Measurements from ENCODE around the gene NIPSNAP3A.

Gene NIPSNAP3A

DNA sequence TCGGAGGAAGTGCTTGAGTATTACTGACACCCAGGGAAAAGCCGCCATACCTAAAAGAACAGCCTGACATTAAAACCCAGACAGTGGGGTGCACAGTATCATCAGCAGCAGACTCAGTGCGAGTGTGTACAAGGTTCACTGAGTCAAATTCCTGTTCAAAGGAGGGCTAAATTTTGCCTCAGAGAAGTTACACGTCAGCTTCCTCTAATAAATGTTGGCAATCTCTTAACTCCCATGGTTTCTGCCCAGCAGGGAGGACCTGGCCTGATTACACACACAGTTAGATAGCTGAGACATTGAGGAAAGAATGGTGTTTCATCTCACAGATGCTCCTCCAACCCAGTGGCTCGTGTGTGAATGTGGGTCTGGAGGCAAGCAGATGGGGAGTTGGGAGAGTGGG, 54.6 kb downstream of the NIPSNAP3A start:
- in situ Hi-C loops (cut with MboI; ENCODE audit: low sequenced_read_pairs) = no loop called here

DNA sequence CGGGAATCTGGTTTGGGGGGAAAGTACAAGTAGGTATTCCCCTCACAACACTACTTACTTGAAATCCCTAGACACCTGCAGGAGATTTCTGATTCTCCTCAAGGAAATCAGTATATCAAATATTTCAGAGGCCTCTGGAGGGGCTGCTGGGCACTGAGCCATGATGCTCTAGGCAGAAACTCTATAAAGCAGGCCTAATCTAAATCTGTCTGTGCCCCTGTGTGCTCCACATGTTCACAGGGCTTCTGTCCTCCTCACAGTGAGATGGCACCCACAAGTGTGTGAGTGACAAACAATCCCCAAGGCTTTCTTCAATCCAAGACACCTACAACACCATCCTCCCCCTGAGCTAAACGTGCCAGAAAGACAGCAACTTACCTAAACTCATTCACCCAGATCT, 55.4 kb downstream of the NIPSNAP3A start:
- in situ Hi-C loops (cut with MboI; ENCODE audit: low sequenced_read_pairs) = no loop called here

DNA sequence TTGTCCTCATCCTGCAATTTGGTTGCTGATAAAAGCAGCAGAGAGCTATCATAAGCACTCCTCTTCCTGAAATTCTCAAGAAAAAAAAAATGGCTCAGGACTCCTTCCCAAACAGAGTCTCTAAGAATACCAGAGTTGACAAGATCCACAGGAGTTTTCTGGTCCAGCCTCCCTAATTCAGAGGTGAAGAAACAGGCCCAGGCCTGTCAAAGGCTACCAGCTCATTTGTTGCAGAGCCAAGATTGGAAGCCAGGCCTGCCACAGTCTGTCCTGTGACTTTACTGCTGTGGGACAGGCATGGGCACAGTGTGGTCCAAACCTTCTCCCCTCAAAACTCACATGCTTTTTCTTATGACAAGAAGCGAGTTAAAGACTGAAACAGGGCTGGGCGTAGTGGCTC, 58.0 kb downstream of the NIPSNAP3A start:
- in situ Hi-C loops (cut with MboI; ENCODE audit: low sequenced_read_pairs) = no loop called here

DNA sequence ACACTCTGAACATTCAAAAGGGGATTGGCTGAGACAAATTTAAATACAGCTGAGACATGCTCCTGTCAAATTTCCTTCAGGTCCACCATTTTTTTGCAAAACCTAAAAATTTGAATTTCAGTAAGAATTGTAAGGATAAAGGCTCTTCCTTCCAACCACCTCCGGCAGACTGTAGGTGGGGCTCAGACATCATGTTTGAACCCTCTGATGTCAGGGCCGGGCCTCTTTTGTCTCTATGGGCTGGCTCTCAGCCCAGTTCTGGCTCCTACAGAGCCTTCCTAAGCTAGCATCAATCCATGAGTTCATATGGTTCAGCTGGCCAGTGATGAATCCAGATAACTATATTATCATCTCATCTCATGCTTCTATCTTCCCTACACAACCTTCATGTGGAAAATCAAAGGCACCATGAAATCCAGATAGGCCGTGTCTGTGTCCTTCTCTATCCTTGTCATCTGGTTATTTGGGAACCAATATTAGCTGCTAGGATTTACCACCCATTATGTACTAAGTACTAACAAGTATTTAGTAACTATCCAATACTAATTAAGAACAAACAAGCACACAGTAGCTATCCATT, 60.6 kb downstream of the NIPSNAP3A start:
- in situ Hi-C loops (cut with MboI; ENCODE audit: low sequenced_read_pairs) = no loop called here
